NT2/D1 (cell line): ENCODE results near the gene KCNC1.

Source experiments
- DNase-seq: peaks from one replicate; pipeline ENCODE4 v3.0.0-alpha.2; 2011; ENCODE audit warnings: low read depth, low spot score
- H3K27me3 ChIP-seq: 2 replicates; pipeline ENCODE4 v1.6.0; 2011; ENCODE audit warnings: mild to moderate bottlenecking; ENCODE audit not compliant: insufficient read length, insufficient read depth
- H3K36me3 ChIP-seq: 2 replicates; pipeline ENCODE4 v1.6.1; 2011; ENCODE audit warnings: mild to moderate bottlenecking, low read length, mixed read lengths; ENCODE audit not compliant: insufficient read depth, insufficient read length
- H3K4me1 ChIP-seq: 2 replicates; pipeline ENCODE4 v1.5.1; 2011; ENCODE audit not compliant: insufficient read depth, insufficient read length
- H3K4me3 ChIP-seq: 2 replicates; pipeline ENCODE4 v1.5.1; 2011; ENCODE audit warnings: low read depth; ENCODE audit not compliant: insufficient read length
- H3K9ac ChIP-seq: 2 replicates; pipeline ENCODE4 v1.6.0; 2011; ENCODE audit warnings: low read depth; ENCODE audit not compliant: insufficient read length
- H3K9me3 ChIP-seq: 2 replicates; pipeline ENCODE4 v1.5.1; 2011; ENCODE audit warnings: mild to moderate bottlenecking, low read length; ENCODE audit not compliant: insufficient read depth
- SUZ12 ChIP-seq: IDR thresholded peaks from 2 replicates; pipeline ENCODE4 v1.6.1; 2011; ENCODE audit not compliant: insufficient read length, insufficient read depth; ENCODE audit errors: extremely low read depth
- YY1 ChIP-seq: IDR thresholded peaks from 2 replicates; pipeline ENCODE4 v1.6.1; 2011; ENCODE audit not compliant: insufficient read length, insufficient read depth
- ZNF274 ChIP-seq: IDR thresholded peaks from 2 replicates; pipeline ENCODE4 v1.6.1; 2011; ENCODE audit warnings: mild to moderate bottlenecking, low read depth, low read length

Gene KCNC1

GRCh38 chr11:17779861-17780594, 45.4 kb downstream of the KCNC1 start:
- Histone ChIP-seq H3K4me1 (no peaks in the 10 kb centered on the region), H3K36me3 (no peaks in the 10 kb centered on the region), H3K27me3 (no peaks in the 10 kb centered on the region), H3K9me3 (no peaks in the 10 kb centered on the region), H3K4me3 (no peak overlapping the region), H3K9ac (no peak overlapping the region)
- DNase-seq = no peak
- TF ChIP-seq ZNF274 (no peak), SUZ12 (no peak), YY1 (no peak)

GRCh38 chr11:17780668-17781067, 46.1 kb downstream of the KCNC1 start:
- no peaks in the 10 kb centered on the region for H3K9me3 ChIP-seq
- H3K27me3 ChIP-seq = no peaks in the 10 kb centered on the region
- TF ChIP-seq YY1 = no peak
- TF ChIP-seq SUZ12 = no peak
- no peak for TF ChIP-seq ZNF274
- no peak overlapping the region for H3K4me3 ChIP-seq
- DNase-seq = no peak
- no peaks in the 10 kb centered on the region for H3K36me3 ChIP-seq
- no peaks in the 10 kb centered on the region for H3K4me1 ChIP-seq
- H3K9ac ChIP-seq = no peak overlapping the region

GRCh38 chr11:17781221-17781620, 46.6 kb downstream of the KCNC1 start:
- no peak overlapping the region for H3K4me3 ChIP-seq
- no peaks in the 10 kb centered on the region for H3K36me3 ChIP-seq
- no peaks in the 10 kb centered on the region for H3K27me3 ChIP-seq
- DNase-seq = no peak
- TF ChIP-seq YY1 = no peak
- no peak for TF ChIP-seq ZNF274
- no peak for TF ChIP-seq SUZ12
- no peaks in the 10 kb centered on the region for H3K9me3 ChIP-seq
- no peak overlapping the region for H3K9ac ChIP-seq
- H3K4me1 ChIP-seq = no peaks in the 10 kb centered on the region

- Histone ChIP-seq H3K36me3 (no peaks in the 10 kb centered on the region), H3K4me1 (no peaks in the 10 kb centered on the region), H3K4me3 (no peak overlapping the region), H3K9ac (no peak overlapping the region), H3K9me3 (no peaks in the 10 kb centered on the region), H3K27me3 (no peaks in the 10 kb centered on the region)
- DNase-seq = no peak
- TF ChIP-seq SUZ12 (no peak), ZNF274 (no peak), YY1 (no peak)
Measured at GRCh38 chr11:17781626-17782025, 47.0 kb downstream of the KCNC1 start.

GRCh38 chr11:17782145-17782544, 47.6 kb downstream of the KCNC1 start:
- no peak for DNase-seq
- TF ChIP-seq SUZ12 (no peak), ZNF274 (no peak), YY1 (no peak)
- Histone ChIP-seq H3K9me3 (no peaks in the 10 kb centered on the region), H3K9ac (no peak overlapping the region), H3K27me3 (no peaks in the 10 kb centered on the region), H3K4me3 (no peak overlapping the region), H3K4me1 (no peaks in the 10 kb centered on the region), H3K36me3 (no peaks in the 10 kb centered on the region)

- H3K4me1 ChIP-seq = no peaks in the 10 kb centered on the region
- TF ChIP-seq YY1 (no peak), SUZ12 (no peak), ZNF274 (no peak)
- no peaks in the 10 kb centered on the region for H3K36me3 ChIP-seq
- H3K9ac ChIP-seq = no peak overlapping the region
- no peak overlapping the region for H3K4me3 ChIP-seq
- H3K9me3 ChIP-seq = no peaks in the 10 kb centered on the region
- no peaks in the 10 kb centered on the region for H3K27me3 ChIP-seq
- DNase-seq = no peak
Measured at GRCh38 chr11:17782603-17783337, 48.2 kb downstream of the KCNC1 start.

GRCh38 chr11:17783878-17784277, 49.3 kb downstream of the KCNC1 start:
- DNase-seq = no peak
- no peaks in the 10 kb centered on the region for H3K27me3 ChIP-seq
- no peak overlapping the region for H3K4me3 ChIP-seq
- TF ChIP-seq YY1 (no peak), ZNF274 (no peak), SUZ12 (no peak)
- H3K4me1 ChIP-seq = no peaks in the 10 kb centered on the region
- H3K9ac ChIP-seq = no peak overlapping the region
- no peaks in the 10 kb centered on the region for H3K36me3 ChIP-seq
- H3K9me3 ChIP-seq = no peaks in the 10 kb centered on the region
